Gastroesophageal sphincter (tissue), 4 donors: ENCODE results near the gene RAP1A. TPM values are rescaled to one million over a fixed set of nuclear protein-coding genes. Genes with fewer than 3 reads are reported as not detected.

Source experiments
- ATAC-seq: fragments of 150-250 bp; one replicate; pipeline ENCODE4 v1.9.1; 2016; ENCODE audit warnings: mild to moderate bottlenecking, moderate library complexity
- H3K27ac ChIP-seq, 4 donors: fragments of 200-600 bp; sonication (generic) in 3 of 4; 1 replicate in 3 of 4; 2 replicates in 1 of 4; pipeline ENCODE4 v1.5.1; 2016 to 2019
- H3K27me3 ChIP-seq: fragments of 200-600 bp; sonication (generic); one replicate; pipeline ENCODE4 v1.5.1; 2019
- H3K36me3 ChIP-seq, 2 donors: fragments of 200-600 bp; sonication (generic); one replicate each; pipeline ENCODE4 v1.5.1; 2019; ENCODE audit warnings: control low read depth in 1 of 2
- H3K4me1 ChIP-seq, 3 donors: fragments of 200-600 bp; sonication (generic); 1 replicate in 2 of 3; 2 replicates in 1 of 3; pipeline ENCODE4 v1.5.1; 2016 to 2019; ENCODE audit warnings: control low read depth in 2 of 3
- H3K4me3 ChIP-seq, 2 donors: fragments of 200-600 bp; sonication (generic); one replicate each; pipeline ENCODE4 v1.5.1; 2019; ENCODE audit warnings: mild to moderate bottlenecking in 1 of 2, moderate library complexity in 1 of 2
- H3K9me3 ChIP-seq, 3 donors: fragments of 200-600 bp; sonication (generic); one replicate each; pipeline ENCODE4 v1.5.1; 2017 to 2019; ENCODE audit warnings: control low read depth in 2 of 3
- CTCF ChIP-seq, 4 experiments: fragments of 200-600 bp in 2 of 4; fragments of 450-650 bp in 2 of 4; sonication (generic) in 1 of 4; IDR thresholded peaks; one replicate each; pipeline ENCODE4 v1.5.1; 2017 to 2019; ENCODE audit warnings: antibody characterized with exemption in 4 of 4, mild to moderate bottlenecking in 2 of 4, moderate library complexity in 2 of 4
- EP300 ChIP-seq: sonication (generic); formaldehyde crosslinking; IDR thresholded peaks from one replicate; pipeline ENCODE4 v1.6.1; 2017; ENCODE audit warnings: antibody characterized with exemption, mild to moderate bottlenecking
- POLR2A ChIP-seq, 2 donors: fragments of 450-650 bp; IDR thresholded peaks; one replicate each; pipeline ENCODE4 v1.6.1; 2017; ENCODE audit warnings: antibody characterized with exemption in 2 of 2, mild to moderate bottlenecking in 2 of 2, moderate library complexity in 1 of 2
- POLR2AphosphoS5 ChIP-seq: sonication (generic); formaldehyde crosslinking; IDR thresholded peaks from one replicate; pipeline ENCODE4 v1.6.1; 2017; ENCODE audit warnings: antibody characterized with exemption
- WGBS, 2 donors: methylation state at CpG; one replicate each; pipeline ENCODE4 v1.1.5; 2018; ENCODE audit warnings: low coverage in 1 of 2; 5-methylcytosine and 5-hydroxymethylcytosine counted together
- total RNA-seq, 4 donors: library from RNA; depleted of rRNA; stranded (reverse); fragments of >200 nt; gene quantifications; one replicate each; pipeline ENCODE4 v1.1.0, GENCODE V29; 2016

The RAP1A gene
- total RNA-seq, 4 donors from 2014 or later: 177 to 268 (median 214) TPM

- no peak for ATAC-seq
- no peaks in the 10 kb centered on the region for H3K9me3 ChIP-seq
- H3K4me3 ChIP-seq: no peak overlapping the region
- peak overlapping the region; percentile 3 to 71 (median 54) for H3K27ac ChIP-seq
- TF ChIP-seq EP300: no peak
- TF ChIP-seq CTCF (IDR thresholded peaks at IDR 0.05): no peak
- no peak for TF ChIP-seq POLR2A (IDR thresholded peaks at IDR 0.05)
- TF ChIP-seq POLR2AphosphoS5: no peak
- H3K27me3 ChIP-seq: no peaks in the 10 kb centered on the region
- H3K36me3 ChIP-seq: no peaks in the 10 kb centered on the region
- peaks cover 22 to 96% (median 36%) of the 10 kb centered on the region in 3 donors for H3K4me1 ChIP-seq
- WGBS, 2 donors: 6% methylated on average over 1 of the region's 1 CpG; no CpG with 5 or more reads in 1 of the 2 donors
Measured at GRCh38 chr1:111664652-111665051, 45.1 kb downstream of the RAP1A start.

GRCh38 chr1:111665497-111665896 lies 45.9 kb downstream of the RAP1A start:
- H3K27ac ChIP-seq: peak overlapping the region; percentile 13 to 71 (median 54)
- no peaks in the 10 kb centered on the region for H3K27me3 ChIP-seq
- TF ChIP-seq POLR2AphosphoS5 (no peak), POLR2A (IDR thresholded peaks at IDR 0.05) (no peak), CTCF (IDR thresholded peaks at IDR 0.05) (no peak), EP300 (no peak)
- H3K4me3 ChIP-seq: no peak overlapping the region
- peaks cover 23 to 96% (median 33%) of the 10 kb centered on the region in 3 donors for H3K4me1 ChIP-seq
- ATAC-seq: no peak
- no peaks in the 10 kb centered on the region for H3K36me3 ChIP-seq
- no peaks in the 10 kb centered on the region for H3K9me3 ChIP-seq

GRCh38 chr1:111666828-111667227 lies 47.2 kb downstream of the RAP1A start:
- ATAC-seq: no peak

GRCh38 chr1:111669268-111669667 lies 49.7 kb downstream of the RAP1A start:
- Histone ChIP-seq H3K4me3 (no peak overlapping the region), H3K4me1 (peaks cover 16 to 98% (median 37%) of the 10 kb centered on the region in 3 donors), H3K9me3 (no peaks in the 10 kb centered on the region), H3K27ac (peak overlapping the region; percentile 33 to 71 (median 54)), H3K27me3 (no peaks in the 10 kb centered on the region), H3K36me3 (no peaks in the 10 kb centered on the region)
- TF ChIP-seq EP300 (no peak), POLR2AphosphoS5 (peak; percentile 20)
- WGBS, 2 donors: 0 to 27% methylated on average over 1 of the region's 1 CpG
- no peak for ATAC-seq

More at GRCh38 chr1:111666828-111667227, 47.2 kb downstream of the RAP1A start:
- Histone ChIP-seq H3K36me3 (no peaks in the 10 kb centered on the region), H3K4me1 (peaks cover 16 to 96% (median 26%) of the 10 kb centered on the region in 3 donors), H3K9me3 (no peaks in the 10 kb centered on the region), H3K4me3 (no peak overlapping the region), H3K27me3 (no peaks in the 10 kb centered on the region), H3K27ac (peak overlapping the region in 2 of 4 donors; percentile 48 to 71)
- TF ChIP-seq EP300 (no peak), CTCF (IDR thresholded peaks at IDR 0.05) (no peak), POLR2A (IDR thresholded peaks at IDR 0.05) (no peak), POLR2AphosphoS5 (no peak)
- 55 to 57% methylated on average over 1 of the region's 1 CpG for WGBS, 2 donors

- Histone ChIP-seq H3K4me1 (peaks cover 11 to 89% (median 21%) of the 10 kb centered on the region in 3 donors), H3K9me3 (no peaks in the 10 kb centered on the region), H3K27ac (peak overlapping the region in 3 of 4 donors; percentile 71 to 94 (median 74)), H3K4me3 (no peak overlapping the region), H3K27me3 (no peaks in the 10 kb centered on the region), H3K36me3 (peaks cover 0 to 7% of the 10 kb centered on the region in 2 donors)
- TF ChIP-seq POLR2A (IDR thresholded peaks at IDR 0.05): no peak
- no peak for TF ChIP-seq CTCF (IDR thresholded peaks at IDR 0.05)
- no peak for TF ChIP-seq POLR2AphosphoS5
- no peak for TF ChIP-seq EP300
- no peak for ATAC-seq
Measured at GRCh38 chr1:111671852-111672251, 52.3 kb downstream of the RAP1A start.
